Natural killer cell (primary cell): ENCODE results near the gene ZNF236. TPM values are rescaled to one million over a fixed set of nuclear protein-coding genes. Genes with fewer than 3 reads are reported as not detected.

Source experiments
- ATAC-seq, 3 donors: fragments of 150-1000 bp in 2 of 3; fragments of 200-7000 bp in 1 of 3; cut with Tn5 transposase; 1 replicate in 1 of 3; 2 replicates in 2 of 3; pipeline ENCODE4 v1.10.0; 2021; ENCODE audit warnings: mild to moderate bottlenecking in 2 of 3, moderate library complexity in 2 of 3
- DNase-seq, 2 donors: peaks; one replicate each; pipeline versions ENCODE4 v3.0.0 to v3.0.0-alpha.2; 2013 to 2021; ENCODE audit warnings: mixed read lengths in 1 of 2
- H3K27ac ChIP-seq: one replicate; pipeline ENCODE4 v1.5.1; 2013; ENCODE audit warnings: mild to moderate bottlenecking, low read length
- H3K27me3 ChIP-seq: one replicate; pipeline ENCODE4 v1.6.1; 2013; ENCODE audit warnings: low read length; ENCODE audit not compliant: control insufficient read depth, insufficient read depth
- H3K36me3 ChIP-seq: one replicate; pipeline ENCODE4 v1.6.1; 2013; ENCODE audit warnings: low read length; ENCODE audit not compliant: control insufficient read depth, insufficient read depth
- H3K4me1 ChIP-seq: one replicate; pipeline ENCODE4 v1.6.1; 2013; ENCODE audit warnings: low read length; ENCODE audit not compliant: control insufficient read depth, insufficient read depth
- H3K4me3 ChIP-seq: one replicate; pipeline ENCODE4 v1.5.1; 2013; ENCODE audit warnings: low read length
- H3K9me3 ChIP-seq: one replicate; pipeline ENCODE4 v1.6.1; 2013; ENCODE audit warnings: low read length; ENCODE audit not compliant: control insufficient read depth, insufficient read depth
- H3K27ac Mint-ChIP-seq, 2 donors: one replicate each; pipeline ENCODE4 v1.8.0; 2022; ENCODE audit warnings: mild to moderate bottlenecking in 2 of 2, mixed read lengths in 2 of 2, moderate library complexity in 1 of 2
- H3K27me3 Mint-ChIP-seq, 2 donors: one replicate each; pipeline ENCODE4 v1.8.0; 2022; ENCODE audit warnings: low read depth in 2 of 2, mixed read lengths in 2 of 2
- H3K36me3 Mint-ChIP-seq: one replicate; pipeline ENCODE4 v1.8.0; 2022; ENCODE audit warnings: mixed read lengths
- H3K4me1 Mint-ChIP-seq, 2 donors: one replicate each; pipeline ENCODE4 v1.8.0; 2022; ENCODE audit warnings: mixed read lengths in 2 of 2
- H3K4me3 Mint-ChIP-seq: one replicate; pipeline ENCODE4 v1.8.0; 2022; ENCODE audit warnings: mild to moderate bottlenecking, moderate library complexity, mixed read lengths
- H3K9me3 Mint-ChIP-seq, 2 donors: one replicate each; pipeline ENCODE4 v1.8.0; 2022; ENCODE audit warnings: mixed read lengths in 2 of 2
- WGBS: methylation state at CpG from one replicate; pipeline ENCODE4 v1.1.7; 2013; ENCODE audit warnings: missing lambda C conversion rate; ENCODE audit not compliant: insufficient coverage; 5-methylcytosine and 5-hydroxymethylcytosine counted together
- intact Hi-C: fragments of 100-400 bp; cut with micrococcal nuclease; formaldehyde crosslinking; loops from one replicate; pipeline ENCODE4 v1.14.2; 2022
- total RNA-seq, 4 donors: library from RNA; stranded (reverse); fragments of 120-200 nt in 1 of 4; gene quantifications; one replicate each; pipeline versions ENCODE4 v1.2.3 to v1.2.4, GENCODE V29; 2013 to 2022
- TF ChIP-seq, protein P1 (sequence below): fragments of 200-600 bp; IDR thresholded peaks from one replicate; pipeline ENCODE4 v1.8.0; 2022; ENCODE audit warnings: antibody characterized with exemption

Gene ZNF236
- total RNA-seq, 3 donors from 2014 or later (not counting 1 experiment from before 2014, with no cell fraction given): 35.1 to 42.2 (median 39.7) TPM

DNA sequence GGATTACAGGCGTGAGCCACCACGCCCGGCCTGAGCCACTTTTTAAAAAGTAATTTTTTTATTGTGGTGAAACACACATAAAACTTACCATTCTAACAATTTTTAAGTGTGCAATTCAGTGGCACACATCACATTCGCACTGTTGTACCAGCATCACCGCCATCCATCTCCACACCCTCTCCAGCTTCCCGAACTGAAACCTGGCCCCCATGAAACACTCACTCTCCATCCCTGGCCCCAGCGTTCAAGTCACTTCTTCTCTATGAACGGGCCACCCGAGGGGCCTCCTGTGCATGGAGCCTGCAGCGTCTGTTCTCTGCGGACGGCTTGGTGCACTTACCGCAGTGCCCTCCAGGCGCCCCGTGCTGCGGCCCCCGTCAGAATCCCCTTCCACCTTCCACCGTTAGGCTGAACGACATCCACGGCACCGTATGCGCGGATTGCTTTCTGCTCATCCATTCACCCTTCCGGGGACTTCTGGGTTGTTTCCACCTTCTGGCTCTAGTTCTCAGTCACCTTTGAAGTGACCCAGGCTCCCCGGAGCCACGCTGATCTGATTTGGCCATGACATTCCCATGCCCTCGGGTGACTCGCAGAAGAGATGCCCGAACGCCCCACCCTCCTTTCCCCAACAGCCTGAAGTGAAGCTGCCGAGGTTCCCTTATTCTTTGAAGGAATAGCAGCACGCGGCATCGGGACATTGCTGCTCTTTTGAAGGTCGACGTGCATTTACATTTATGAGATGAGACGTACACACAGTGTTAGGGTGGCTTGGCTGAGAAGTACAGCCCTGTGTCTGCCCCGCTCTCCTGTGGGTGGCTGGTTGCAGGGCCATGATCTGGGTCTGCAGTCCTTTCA lies 175.8 kb downstream of the ZNF236 start:
- no peaks in the 10 kb centered on the region for H3K9me3 ChIP-seq
- no peak for ATAC-seq
- TF ChIP-seq, protein P1, sequence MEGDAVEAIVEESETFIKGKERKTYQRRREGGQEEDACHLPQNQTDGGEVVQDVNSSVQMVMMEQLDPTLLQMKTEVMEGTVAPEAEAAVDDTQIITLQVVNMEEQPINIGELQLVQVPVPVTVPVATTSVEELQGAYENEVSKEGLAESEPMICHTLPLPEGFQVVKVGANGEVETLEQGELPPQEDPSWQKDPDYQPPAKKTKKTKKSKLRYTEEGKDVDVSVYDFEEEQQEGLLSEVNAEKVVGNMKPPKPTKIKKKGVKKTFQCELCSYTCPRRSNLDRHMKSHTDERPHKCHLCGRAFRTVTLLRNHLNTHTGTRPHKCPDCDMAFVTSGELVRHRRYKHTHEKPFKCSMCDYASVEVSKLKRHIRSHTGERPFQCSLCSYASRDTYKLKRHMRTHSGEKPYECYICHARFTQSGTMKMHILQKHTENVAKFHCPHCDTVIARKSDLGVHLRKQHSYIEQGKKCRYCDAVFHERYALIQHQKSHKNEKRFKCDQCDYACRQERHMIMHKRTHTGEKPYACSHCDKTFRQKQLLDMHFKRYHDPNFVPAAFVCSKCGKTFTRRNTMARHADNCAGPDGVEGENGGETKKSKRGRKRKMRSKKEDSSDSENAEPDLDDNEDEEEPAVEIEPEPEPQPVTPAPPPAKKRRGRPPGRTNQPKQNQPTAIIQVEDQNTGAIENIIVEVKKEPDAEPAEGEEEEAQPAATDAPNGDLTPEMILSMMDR: no peak

DNA sequence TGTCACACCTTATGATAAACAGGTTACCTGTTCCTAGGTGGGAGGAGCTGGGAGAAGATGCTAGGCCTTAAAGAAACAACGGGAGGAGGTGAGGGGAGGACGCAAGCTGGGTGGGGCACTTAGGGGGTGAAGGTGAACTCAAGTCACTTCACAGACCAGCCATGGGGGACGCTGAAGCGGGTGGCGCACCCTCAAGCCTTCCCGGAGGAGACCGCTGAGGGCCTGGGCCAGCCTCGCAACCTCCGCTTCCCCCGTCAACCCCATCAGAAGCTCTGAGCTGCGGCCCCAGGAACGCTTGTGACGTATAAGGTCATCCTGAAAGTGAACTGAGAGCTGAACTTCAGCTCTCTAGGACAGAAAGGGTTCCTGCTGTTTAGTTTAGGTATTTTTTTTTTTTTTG lies 176.7 kb downstream of the ZNF236 start:
- DNase-seq: no peak
- Mint-ChIP-seq H3K36me3 (no peaks in the 10 kb centered on the region), H3K4me3 (no peak overlapping the region), H3K27me3 (peaks cover 0 to 2% of the 10 kb centered on the region in 2 donors), H3K4me1 (peaks cover 17 to 25% of the 10 kb centered on the region in 2 donors), H3K27ac (no peak overlapping the region), H3K9me3 (no peaks in the 10 kb centered on the region)
- Histone ChIP-seq H3K4me1 (peaks cover 14% of the 10 kb centered on the region), H3K36me3 (no peaks in the 10 kb centered on the region), H3K9me3 (no peaks in the 10 kb centered on the region), H3K4me3 (no peak overlapping the region), H3K27ac (no peak overlapping the region), H3K27me3 (no peaks in the 10 kb centered on the region)
- WGBS: 90% methylated on average over 13 of the region's 13 CpGs
- ATAC-seq: no peak
- TF ChIP-seq, protein P1: no peak
- intact Hi-C loops: no loop called here

More for the DNA sequence above, 175.8 kb downstream of the ZNF236 start:
- Histone ChIP-seq H3K36me3 (no peaks in the 10 kb centered on the region), H3K4me1 (peaks cover 9% of the 10 kb centered on the region), H3K27me3 (no peaks in the 10 kb centered on the region), H3K4me3 (no peak overlapping the region), H3K27ac (no peak overlapping the region)
- peaks cover 8 to 16% of the 10 kb centered on the region in 2 donors for H3K4me1 Mint-ChIP-seq
- H3K27me3 Mint-ChIP-seq: peaks cover 0 to 2% of the 10 kb centered on the region in 2 donors
- DNase-seq: no peak
- H3K4me3 Mint-ChIP-seq: no peak overlapping the region
- intact Hi-C loops: no loop called here
- no peak overlapping the region for H3K27ac Mint-ChIP-seq
- 93% methylated on average over 38 of the region's 38 CpGs for WGBS
- no peaks in the 10 kb centered on the region for H3K36me3 Mint-ChIP-seq
- H3K9me3 Mint-ChIP-seq: no peaks in the 10 kb centered on the region

DNA sequence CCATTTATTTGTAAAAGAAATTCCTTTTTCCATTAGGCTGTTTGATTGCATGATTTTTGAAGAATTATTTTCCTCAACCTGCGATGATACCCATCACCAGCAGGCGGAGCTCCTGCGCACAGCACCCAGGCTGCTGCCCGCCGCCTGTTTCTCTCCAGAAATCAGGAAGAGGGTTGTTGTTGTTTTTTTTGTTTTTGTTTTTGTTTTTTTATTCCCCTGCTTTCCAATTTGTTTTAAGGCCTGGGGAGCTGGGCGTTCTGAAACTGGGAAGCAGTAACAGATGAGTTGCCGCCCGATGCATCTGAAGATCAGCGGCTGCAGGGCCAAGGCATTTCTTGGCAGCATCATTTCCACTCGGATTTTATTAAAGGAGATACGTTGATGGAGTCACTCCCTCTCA lies 178.2 kb downstream of the ZNF236 start:
- intact Hi-C loops: loop anchor here (1.0 to 5.0 kb wide), 5 partner anchors 55 to 652 kb away; partner anchors contain the start of gene MBP
- peaks cover 1% of the 10 kb centered on the region for H3K36me3 ChIP-seq
- H3K27ac Mint-ChIP-seq: peak overlapping the region; percentile 29 to 46
- WGBS: 42% methylated on average over 10 of the region's 11 CpGs
- H3K4me3 ChIP-seq: no peak overlapping the region
- H3K9me3 Mint-ChIP-seq: no peaks in the 10 kb centered on the region
- H3K27me3 Mint-ChIP-seq: peaks cover 0 to 2% of the 10 kb centered on the region in 2 donors
- peaks cover 29% of the 10 kb centered on the region for H3K4me1 ChIP-seq
- no peaks in the 10 kb centered on the region for H3K9me3 ChIP-seq
- DNase-seq (peak; percentile 59 to 78), ATAC-seq (peak in 2 of 3 donors; percentile 64 to 76)
- no peaks in the 10 kb centered on the region for H3K27me3 ChIP-seq
- no peak overlapping the region for H3K4me3 Mint-ChIP-seq
- peaks cover 31 to 39% of the 10 kb centered on the region in 2 donors for H3K4me1 Mint-ChIP-seq
- H3K36me3 Mint-ChIP-seq: no peaks in the 10 kb centered on the region
- TF ChIP-seq, protein P1: peak; percentile 99
- H3K27ac ChIP-seq: no peak overlapping the region
